HG02943 (cell line): ENCODE results near the gene OPHN1.
"Not testable (repeated sequence)": the region's sequence is repeated elsewhere in the genome, so short reads cannot be mapped to it uniquely, and the experiment has no call there.

Experiments used
- ATAC-seq: cut with Tn5 transposase; IDR thresholded peaks from one replicate; pipeline ENCODE4 v1.9.1; 2021; ENCODE audit warnings: mild to moderate bottlenecking, low read depth, moderate library complexity; ENCODE audit not compliant: unreplicated experiment

Gene OPHN1

GRCh38 chrX:68422478-68422877 lies 10.8 kb downstream of the OPHN1 start:
- ATAC-seq = no peak

GRCh38 chrX:68421636-68422035 lies 11.7 kb downstream of the OPHN1 start:
- no peak for ATAC-seq

GRCh38 chrX:68420559-68420958 lies 12.7 kb downstream of the OPHN1 start:
- no peak for ATAC-seq

- ATAC-seq = no peak
These were observed 13.3 kb downstream of the OPHN1 start for GRCh38 chrX:68419975-68420374.

- ATAC-seq = no peak
These were observed 15.6 kb downstream of the OPHN1 start for GRCh38 chrX:68417651-68418050.

GRCh38 chrX:68416592-68416991 lies 16.7 kb downstream of the OPHN1 start:
- ATAC-seq = no peak

GRCh38 chrX:68415316-68415715 lies 18.0 kb downstream of the OPHN1 start:
- ATAC-seq = no peak

GRCh38 chrX:68413254-68413653 lies 20.0 kb downstream of the OPHN1 start:
- ATAC-seq = no peak

GRCh38 chrX:68411729-68412128 lies 21.6 kb downstream of the OPHN1 start:
- no peak for ATAC-seq

- ATAC-seq = no peak
These were observed 24.1 kb downstream of the OPHN1 start for GRCh38 chrX:68409194-68409593.

GRCh38 chrX:68403522-68403921 lies 29.8 kb downstream of the OPHN1 start:
- no peak for ATAC-seq

GRCh38 chrX:68403038-68403437 lies 30.3 kb downstream of the OPHN1 start:
- ATAC-seq = no peak

GRCh38 chrX:68402094-68402493 lies 31.2 kb downstream of the OPHN1 start:
- no peak for ATAC-seq

GRCh38 chrX:68398291-68398690 lies 35.0 kb downstream of the OPHN1 start:
- no peak for ATAC-seq

GRCh38 chrX:68396953-68397352 lies 36.3 kb downstream of the OPHN1 start:
- ATAC-seq = no peak

- ATAC-seq = not testable (repeated sequence)
These were observed 43.8 kb downstream of the OPHN1 start for GRCh38 chrX:68389419-68389960.

- ATAC-seq = no peak
These were observed 45.5 kb downstream of the OPHN1 start for GRCh38 chrX:68387776-68388175.

- ATAC-seq = no peak
These were observed 49.8 kb downstream of the OPHN1 start for GRCh38 chrX:68383540-68383939.

GRCh38 chrX:68377579-68377978 lies 55.7 kb downstream of the OPHN1 start:
- not testable (repeated sequence) for ATAC-seq

- no peak for ATAC-seq
These were observed 56.9 kb downstream of the OPHN1 start for GRCh38 chrX:68376373-68376772.

GRCh38 chrX:68375803-68376202 lies 57.5 kb downstream of the OPHN1 start:
- no peak for ATAC-seq

GRCh38 chrX:68372665-68373064 lies 60.6 kb downstream of the OPHN1 start:
- ATAC-seq = no peak

- no peak for ATAC-seq
These were observed 63.7 kb downstream of the OPHN1 start for GRCh38 chrX:68369559-68369958.
